ENCODE results near the gene UPB1.
"Not testable (repeated sequence)": the region's sequence is repeated elsewhere in the genome, so short reads cannot be mapped to it uniquely, and the experiment has no call there.

UPB1 gene

GRCh38 chr22:24535348-24535747 lies 40.2 kb downstream of the UPB1 start:
- no peak for ATAC-seq

DNA sequence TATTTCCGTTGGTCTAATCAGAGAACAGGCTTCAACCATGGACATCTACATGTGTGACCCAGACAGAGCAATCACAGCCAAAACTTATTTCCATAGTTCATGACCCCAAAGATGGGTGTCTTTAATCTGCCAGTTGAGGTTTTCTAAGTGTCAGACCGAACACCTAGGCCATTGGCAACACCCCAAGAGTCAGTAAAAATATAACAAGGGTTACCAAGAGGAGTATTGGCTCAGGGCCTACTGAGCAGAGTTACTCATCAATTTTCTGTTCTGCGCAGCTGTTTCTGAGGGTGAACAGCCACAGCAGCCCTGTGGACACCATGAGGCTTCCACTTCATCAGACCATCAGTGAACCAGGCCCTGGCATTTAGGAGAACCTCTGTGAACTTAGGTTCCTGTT lies 41.0 kb downstream of the UPB1 start:
- no peak for ATAC-seq

- no peak for ATAC-seq
These were observed 45.3 kb downstream of the UPB1 start for GRCh38 chr22:24540470-24540869.

GRCh38 chr22:24541681-24542515 lies 46.8 kb downstream of the UPB1 start:
- ATAC-seq: no peak

GRCh38 chr22:24542641-24543040 lies 47.5 kb downstream of the UPB1 start:
- ATAC-seq: no peak

- ATAC-seq: no peak
These were observed 48.1 kb downstream of the UPB1 start for GRCh38 chr22:24543185-24543601.

DNA sequence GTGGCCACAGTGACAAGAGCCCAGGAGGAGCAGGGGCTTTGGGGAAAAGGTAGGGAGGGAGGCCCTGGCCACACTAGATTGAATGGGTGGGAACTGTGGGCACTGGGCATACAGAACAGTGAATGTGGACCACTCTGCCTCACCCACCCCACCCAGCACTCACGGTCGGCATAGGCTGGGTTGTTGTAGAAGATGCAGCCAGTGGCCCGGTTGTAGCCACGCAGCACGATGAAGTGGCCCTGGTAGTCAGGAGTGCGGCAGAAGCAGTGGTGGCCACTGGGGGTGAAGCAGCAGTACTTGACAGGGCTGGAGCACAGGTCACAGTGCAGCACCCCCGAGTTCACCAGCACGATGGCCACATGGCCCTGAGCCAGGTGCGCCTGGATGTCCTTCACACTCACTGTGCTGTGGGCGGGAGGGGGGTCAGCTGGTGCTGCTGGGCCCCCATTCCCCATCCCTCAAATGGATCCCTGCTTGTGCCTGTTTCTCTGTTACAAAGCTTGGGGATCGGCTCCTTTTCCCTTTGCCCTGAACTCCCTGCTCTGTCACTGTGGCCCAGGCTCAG lies 48.6 kb downstream of the UPB1 start:
- no peak for ATAC-seq

DNA sequence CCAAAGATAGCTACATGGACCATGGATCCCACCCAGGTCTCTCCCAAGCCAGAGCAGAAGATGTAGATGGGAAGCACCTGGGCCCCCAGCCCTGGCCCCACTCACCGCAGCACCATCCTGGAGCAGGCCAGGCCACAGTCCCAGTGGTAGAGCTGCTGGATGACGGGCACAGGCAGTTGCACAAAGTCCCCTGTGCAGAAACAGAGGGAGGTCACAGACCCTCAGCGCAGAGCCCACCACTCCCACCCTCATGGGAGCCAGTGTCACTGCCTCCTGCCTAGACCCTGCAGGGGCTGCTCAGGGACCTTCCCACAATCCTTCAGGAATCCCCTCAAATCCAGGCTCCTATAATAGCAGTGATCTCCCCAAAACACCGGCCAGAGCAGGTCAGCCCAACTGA lies 53.7 kb downstream of the UPB1 start:
- no peak for ATAC-seq

- ATAC-seq: no peak
These were observed 55.1 kb downstream of the UPB1 start for GRCh38 chr22:24550028-24550901.

DNA sequence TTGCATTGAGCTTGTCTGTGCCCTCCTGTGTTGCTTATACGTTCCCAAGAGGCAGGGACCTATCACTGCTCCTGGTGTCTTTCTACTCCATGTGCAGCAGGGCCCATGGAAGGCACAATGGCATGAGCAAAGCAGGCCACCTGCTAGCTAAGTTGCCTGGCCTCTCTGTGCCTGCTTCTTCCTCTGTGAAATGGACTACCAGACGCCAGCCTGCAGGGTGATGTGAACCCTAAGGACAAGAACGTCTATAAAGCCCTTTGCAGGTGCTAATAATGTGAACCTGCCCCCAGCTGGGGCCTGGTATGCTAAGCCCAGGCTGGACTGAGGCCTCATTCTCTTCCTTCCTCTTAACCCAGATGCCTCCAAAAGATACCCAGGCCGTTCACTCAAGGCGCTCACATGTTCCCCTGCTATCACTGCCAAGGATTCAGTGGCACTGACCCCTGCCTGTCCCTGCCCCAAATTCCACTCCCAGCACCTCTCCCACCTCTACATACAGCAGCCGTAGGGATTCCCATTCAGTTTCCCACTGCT lies 55.8 kb downstream of the UPB1 start:
- no peak for ATAC-seq

DNA sequence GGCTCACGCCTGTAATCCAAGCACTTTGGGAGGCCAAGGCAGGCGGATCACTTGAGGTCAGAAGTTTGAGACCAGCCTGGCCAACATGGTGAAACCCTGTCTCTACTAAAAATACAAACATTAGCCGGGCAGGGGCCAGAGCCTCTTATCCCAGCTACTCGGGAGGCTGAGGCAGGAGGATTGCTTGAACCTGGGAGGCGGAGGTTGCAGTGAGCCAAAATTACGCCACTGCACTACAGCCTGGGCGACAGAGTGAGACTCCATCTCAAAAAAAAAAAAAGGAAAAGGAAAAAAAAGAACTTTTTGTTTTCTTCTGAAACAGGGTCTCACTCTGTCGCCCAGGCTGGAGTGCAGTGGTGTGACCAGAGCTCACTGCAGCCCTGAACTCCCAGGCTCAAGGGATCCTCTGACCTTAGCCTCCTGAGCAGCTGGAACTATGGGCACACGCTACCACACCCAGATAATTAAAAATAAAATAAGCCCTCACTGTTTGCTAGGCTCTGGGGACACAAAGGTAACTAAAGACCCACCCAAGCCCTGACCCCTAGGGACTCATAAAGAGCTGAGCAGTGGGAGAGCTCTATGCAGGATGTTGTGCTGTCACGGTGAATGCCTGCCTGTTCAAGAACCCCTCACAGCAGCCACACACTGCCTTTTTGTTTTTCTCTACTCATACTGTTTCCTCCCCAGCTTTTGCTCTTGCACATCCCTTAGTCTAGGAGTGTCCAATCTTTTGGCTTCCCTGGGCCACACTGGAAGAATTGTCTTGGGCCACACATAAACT lies 57.6 kb downstream of the UPB1 start:
- not testable (repeated sequence) for ATAC-seq

DNA sequence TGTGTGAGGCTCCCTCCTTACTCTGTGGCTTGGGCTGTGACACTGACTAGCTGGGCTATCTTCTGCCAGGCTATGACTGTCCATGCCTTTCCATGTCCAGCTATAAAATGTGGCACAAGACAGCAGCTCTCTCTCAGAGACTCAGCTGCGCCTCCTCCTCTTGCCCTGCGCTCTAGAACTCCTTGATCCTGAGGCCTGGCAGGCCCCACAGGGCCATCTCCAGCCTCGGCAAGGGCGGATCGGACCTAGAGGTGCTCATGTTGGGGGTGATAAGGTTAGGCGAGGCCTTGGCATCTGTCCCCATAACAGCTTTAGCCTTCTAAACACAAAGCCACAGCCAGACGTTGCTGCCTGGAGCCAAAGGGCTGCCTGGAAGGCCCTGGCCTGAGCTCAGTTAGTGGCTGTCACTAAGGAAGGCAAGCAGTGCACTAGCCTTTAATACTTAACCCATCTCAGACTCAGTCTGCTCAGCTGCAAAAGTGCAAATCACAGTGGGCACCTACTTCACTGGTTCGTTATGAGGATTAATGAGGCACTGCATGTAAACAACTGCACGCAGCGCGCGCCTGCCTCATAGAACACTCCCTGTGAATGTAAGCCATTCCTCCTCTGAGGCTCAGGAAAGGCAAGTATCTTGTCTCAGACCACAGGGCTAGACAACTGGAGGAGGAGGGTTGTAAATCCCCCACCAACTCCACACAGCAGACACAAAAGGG lies 58.6 kb downstream of the UPB1 start:
- no peak for ATAC-seq

GRCh38 chr22:24554313-24555164 lies 59.4 kb downstream of the UPB1 start, which contains the start of gene GUCD1:
Gene GUCD1 (minus strand): TSS chr22:24555138. CDS start chr22:24554991, 147 bp downstream.
- ATAC-seq: no peak

DNA sequence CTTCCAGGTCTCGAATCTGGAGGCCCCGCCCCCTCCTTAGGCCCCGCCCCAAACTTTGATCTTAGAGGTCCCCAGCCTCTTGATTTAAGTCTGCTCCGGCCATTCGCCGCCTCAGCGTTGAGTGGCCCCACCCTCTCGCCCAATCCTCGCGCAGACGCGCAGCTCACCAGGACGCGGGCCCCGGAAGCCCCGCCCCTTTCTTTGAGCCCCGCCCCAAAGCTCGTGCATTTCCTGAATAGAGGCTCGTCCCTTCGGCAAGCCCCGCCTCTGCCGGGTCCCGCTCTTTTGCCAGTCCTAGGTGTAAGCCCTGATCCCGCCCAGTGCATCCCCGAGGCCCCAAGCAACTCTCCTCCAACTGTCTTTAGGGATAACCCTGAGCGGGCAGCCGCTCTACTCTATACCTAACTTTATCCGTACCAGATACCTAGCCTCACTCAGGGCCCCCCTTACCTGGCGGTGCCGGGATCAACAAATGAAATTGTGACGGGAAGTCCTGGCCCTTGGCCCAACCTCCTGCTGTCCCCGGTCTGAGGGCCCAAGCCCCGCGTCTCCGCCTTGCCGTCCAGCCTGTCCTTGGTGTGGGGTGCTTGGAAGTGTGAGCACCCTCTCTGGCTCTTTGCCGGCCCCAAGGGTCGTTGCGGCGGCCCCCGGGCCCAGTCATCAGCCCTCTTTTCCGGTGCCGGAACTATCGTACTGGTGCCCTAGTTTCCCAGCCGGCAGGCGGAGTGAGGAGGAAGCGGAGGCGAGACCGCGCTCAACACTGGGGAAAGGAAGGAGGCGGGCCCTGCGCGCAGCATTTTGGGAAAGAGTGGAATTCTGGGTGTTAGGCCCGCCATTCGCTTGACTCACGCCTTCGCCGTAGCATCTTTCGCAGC lies 60.3 kb downstream of the UPB1 start, which contains the start of gene SNRPD3:
TSS of gene SNRPD3 (plus strand) at position 835 of the 875 bp plus-strand sequence. CDS start 1,676 bp downstream, outside the sequence.
- ATAC-seq: peak; percentile 80 to 85

DNA sequence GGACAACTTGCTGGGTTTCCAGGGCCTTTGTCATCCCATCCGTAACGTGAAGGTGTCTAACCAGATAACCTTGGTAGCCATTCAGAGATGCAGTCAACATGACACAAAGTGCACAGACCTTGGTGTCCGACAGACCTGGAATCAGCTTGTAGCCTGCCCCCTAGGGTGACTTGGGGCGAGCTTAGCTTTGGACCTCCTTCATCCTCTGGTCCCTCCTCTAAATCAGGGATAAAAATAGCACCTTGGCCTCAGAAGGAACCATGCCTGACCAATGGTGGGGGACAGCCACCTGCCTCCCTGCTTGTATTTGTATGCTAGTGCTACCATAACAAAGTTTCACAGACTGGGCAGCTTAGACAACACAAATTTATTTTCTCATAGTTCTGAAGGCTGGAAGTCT lies 64.3 kb downstream of the UPB1 start:
- ATAC-seq: no peak

GRCh38 chr22:24563246-24563645 lies 68.1 kb downstream of the UPB1 start:
- ATAC-seq: no peak

DNA sequence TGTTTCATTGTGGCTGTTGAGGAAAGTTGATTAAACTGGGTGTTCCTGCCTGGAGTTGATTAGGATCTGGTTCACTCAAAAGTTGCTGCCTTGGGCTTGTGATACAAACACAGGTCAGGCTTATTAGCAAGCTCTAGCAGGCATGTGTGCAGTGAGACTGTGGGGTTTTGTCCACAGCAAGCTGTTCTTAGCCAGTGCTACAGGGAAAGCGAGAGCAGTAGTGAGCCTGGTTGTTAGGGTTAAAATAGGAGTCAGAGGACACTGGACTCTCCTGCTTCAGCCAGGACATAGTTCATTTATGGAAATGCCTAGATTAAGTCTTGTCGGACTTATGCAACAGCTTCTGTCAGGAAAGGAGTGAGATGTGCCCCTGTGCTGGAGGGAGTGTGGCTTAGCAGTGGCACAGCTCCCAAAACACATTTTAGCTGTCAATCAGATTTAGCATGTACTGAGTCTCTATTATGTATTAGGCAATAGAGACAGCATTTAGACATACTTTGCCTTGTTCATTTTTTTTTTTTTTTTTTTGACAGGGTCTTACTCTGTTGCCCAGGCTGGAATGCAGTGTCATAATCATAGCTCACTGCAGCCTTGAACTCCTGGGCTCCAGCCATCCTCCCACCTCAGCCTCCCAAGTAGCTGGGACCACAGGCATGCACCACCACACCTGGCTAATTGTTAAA lies 69.4 kb downstream of the UPB1 start:
- ATAC-seq: no peak

DNA sequence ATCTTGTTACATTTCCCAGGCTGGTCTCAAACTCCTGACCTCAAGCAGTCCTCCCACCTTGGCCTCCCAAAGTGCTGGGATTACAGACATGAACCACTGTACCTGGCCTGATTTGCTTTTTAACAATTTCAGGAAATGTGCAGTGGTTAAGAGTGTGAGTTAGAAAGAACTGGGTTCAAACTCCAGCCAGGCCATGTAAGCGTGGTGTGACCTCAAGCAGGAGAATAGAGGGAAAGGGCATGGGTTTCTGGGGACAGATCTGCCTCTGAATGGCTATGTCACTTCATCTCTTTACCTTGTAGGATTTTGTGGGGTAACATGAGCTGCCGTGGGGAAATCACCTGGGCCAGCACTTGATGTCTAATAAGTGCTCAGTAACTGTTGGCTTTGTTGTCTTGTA lies 69.9 kb downstream of the UPB1 start:
- ATAC-seq: no peak

Measured in activated CD4-positive, CD25-positive, alpha-beta regulatory T cell treated with anti-CD3 and anti-CD28 coated beads, Interleukin-2, amount 50 U/mL, for 24 hours (primary cell).